GM06990 (cell line): ENCODE results near the gene ALB.

Source experiments
- DNase-seq: peaks from one replicate; pipeline ENCODE4 v3.0.0-alpha.2; 2011; ENCODE audit not compliant: insufficient read length; ENCODE audit errors: extremely low read depth
- H3K27me3 ChIP-seq: replicated peaks from 2 replicates; pipeline ENCODE4 v1.6.0; 2011; ENCODE audit warnings: low read length; ENCODE audit not compliant: control insufficient read depth, insufficient read depth
- H3K36me3 ChIP-seq: 2 replicates; pipeline ENCODE4 v1.5.1; 2011; ENCODE audit warnings: low read length; ENCODE audit not compliant: control insufficient read depth, insufficient read depth
- H3K4me3 ChIP-seq: replicated peaks from 2 replicates; pipeline ENCODE4 v1.5.1; 2011; ENCODE audit warnings: low read depth, mild to moderate bottlenecking, control low read depth, low read length
- CTCF ChIP-seq: IDR thresholded peaks from 2 replicates; pipeline ENCODE4 v1.5.1; 2011; ENCODE audit warnings: low read length, control low read depth, mild to moderate bottlenecking, inconsistent platforms; ENCODE audit not compliant: insufficient read depth, poor library complexity, severe bottlenecking

ALB gene

GRCh38 chr4:73450398-73451004 is 46.4 kb downstream of the ALB start:
- Histone ChIP-seq H3K27me3 (no peaks in the 10 kb centered on the region; the same call in 1 of the 2 replicates), H3K4me3 (no peak overlapping the region), H3K36me3 (no peaks in the 10 kb centered on the region)
- TF ChIP-seq CTCF, result no peak
- no peak for DNase-seq

- Histone ChIP-seq H3K36me3 (no peaks in the 10 kb centered on the region), H3K27me3 (no peaks in the 10 kb centered on the region; the same call in none of the 2 replicates), H3K4me3 (no peak overlapping the region)
- DNase-seq, result no peak
- no peak for TF ChIP-seq CTCF
Observed at GRCh38 chr4:73451404-73451803, 47.3 kb downstream of the ALB start.

DNA sequence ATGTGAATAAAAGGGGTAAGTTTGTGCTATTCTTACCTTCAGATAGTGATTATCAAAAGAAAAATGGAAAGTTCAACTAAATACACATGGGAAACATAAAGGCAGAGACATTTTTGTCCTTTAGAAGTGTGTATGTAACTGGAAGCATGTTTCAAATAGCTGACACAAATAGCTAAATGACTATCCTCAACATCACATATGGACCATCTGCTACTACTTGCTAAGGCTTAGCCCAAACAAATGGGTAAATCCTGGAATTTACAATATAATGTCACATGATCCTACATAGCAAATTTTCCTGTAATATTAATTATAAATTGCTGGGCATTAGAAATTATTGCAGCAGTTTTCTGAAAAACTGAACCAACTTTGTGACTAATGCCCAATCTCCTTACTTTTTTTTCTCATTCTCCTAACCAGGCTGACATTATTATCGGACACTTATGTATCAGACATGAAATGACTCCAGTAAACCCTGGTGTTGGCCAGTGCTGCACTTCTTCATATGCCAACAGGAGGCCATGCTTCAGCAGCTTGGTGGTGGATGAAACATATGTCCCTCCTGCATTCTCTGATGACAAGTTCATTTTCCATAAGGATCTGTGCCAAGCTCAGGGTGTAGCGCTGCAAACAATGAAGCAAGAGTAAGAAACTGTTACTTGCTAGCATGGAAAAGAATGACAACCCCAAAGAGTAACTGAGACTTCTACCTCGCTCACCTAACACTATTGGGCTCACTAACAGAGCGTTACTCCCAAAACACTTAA is 48.1 kb downstream of the ALB start:
- no peaks in the 10 kb centered on the region; the same call in none of the 2 replicates for H3K27me3 ChIP-seq
- no peak overlapping the region for H3K4me3 ChIP-seq
- no peak for TF ChIP-seq CTCF
- no peak for DNase-seq
- no peaks in the 10 kb centered on the region for H3K36me3 ChIP-seq

DNA sequence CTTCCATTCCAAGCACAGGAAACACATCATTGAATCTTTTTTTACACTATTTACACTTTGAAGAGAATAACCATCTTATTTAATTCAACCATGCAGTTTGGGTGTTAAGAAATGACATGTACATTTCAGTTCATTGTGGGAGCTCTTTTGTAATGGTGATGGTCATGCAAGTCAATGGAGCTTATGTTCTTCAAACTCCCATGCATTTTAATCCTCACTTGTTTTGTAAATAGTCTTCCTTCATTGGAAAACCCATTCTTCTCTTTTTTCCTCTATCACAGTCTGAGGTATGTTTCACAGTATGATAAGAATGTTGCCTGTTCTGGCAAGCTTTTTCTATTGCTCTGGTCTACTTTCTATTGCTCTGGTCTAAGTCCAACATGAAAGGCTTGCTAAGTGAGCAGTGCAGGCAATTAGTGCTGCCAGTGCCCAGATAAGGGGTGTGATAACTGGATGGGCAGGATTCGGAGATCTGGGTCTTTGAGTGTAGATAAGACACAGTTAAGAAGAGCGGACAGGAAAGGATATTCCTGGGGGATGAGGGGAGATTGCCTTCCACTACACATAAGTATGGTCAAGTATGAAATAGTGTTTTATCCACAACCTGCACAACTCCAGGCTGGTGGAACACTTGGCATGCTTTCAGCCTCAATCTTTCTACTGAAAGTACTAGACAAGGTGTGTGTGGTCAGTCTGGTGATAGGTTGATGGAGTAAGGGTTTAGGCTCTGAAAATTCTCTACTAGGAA is 49.0 kb downstream of the ALB start:
- Histone ChIP-seq H3K4me3 (no peak overlapping the region), H3K27me3 (no peaks in the 10 kb centered on the region; the same call in none of the 2 replicates), H3K36me3 (no peaks in the 10 kb centered on the region)
- TF ChIP-seq CTCF, result no peak
- DNase-seq, result no peak

DNA sequence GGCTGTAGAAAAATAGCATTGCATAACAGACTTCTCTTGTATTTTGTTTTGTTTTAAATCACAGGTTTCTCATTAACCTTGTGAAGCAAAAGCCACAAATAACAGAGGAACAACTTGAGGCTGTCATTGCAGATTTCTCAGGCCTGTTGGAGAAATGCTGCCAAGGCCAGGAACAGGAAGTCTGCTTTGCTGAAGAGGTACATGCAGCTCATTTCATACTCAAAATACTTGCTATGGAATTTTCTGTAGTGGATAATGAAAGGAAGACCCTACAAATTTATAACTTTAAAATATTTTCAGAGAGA is 49.6 kb downstream of the ALB start:
- Histone ChIP-seq H3K4me3 (no peak overlapping the region), H3K27me3 (no peaks in the 10 kb centered on the region; the same call in none of the 2 replicates), H3K36me3 (no peaks in the 10 kb centered on the region)
- no peak for TF ChIP-seq CTCF
- no peak for DNase-seq
